GM18499 (cell line): ENCODE data around the gene KNSTRN.
A peak's percentile ranks its signal among the peaks of the same experiment; 100 is the strongest.

Source experiments
- ATAC-seq: cut with Tn5 transposase; IDR thresholded peaks from one replicate; pipeline ENCODE4 v1.9.1; 2021; ENCODE audit warnings: moderate number of reproducible peaks; ENCODE audit not compliant: insufficient read depth, unreplicated experiment

Gene KNSTRN

DNA sequence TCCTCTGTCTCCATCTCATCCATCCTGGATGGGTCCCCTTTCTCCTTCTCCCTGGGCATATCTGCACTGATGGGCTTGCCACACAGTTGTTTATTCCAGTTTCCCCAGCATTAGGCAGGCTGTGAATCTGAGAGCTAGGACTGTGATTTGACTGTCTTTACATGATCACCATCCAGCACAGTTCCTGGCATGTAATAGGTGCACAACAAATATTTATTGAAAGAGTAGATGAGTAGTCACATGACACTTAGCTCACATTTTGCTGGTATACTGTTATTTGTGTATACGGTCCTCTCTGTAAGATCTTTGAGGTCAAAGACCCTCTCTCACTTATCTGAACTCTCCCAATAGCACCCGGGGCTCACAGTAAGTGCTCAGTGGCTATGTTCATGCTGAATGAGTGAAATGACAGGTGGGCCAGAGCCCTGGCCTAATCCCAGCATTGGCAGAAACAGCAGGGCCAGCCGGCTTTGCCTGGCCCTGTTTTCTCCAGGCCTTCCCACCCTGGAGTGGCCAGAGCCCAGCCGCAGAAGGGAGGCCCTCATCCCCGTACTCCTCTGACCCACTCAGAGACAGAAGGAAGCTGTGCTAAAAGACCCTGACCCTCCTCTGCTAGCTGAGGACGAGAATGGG is 42.1 kb downstream of the KNSTRN start:
- ATAC-seq = no peak

DNA sequence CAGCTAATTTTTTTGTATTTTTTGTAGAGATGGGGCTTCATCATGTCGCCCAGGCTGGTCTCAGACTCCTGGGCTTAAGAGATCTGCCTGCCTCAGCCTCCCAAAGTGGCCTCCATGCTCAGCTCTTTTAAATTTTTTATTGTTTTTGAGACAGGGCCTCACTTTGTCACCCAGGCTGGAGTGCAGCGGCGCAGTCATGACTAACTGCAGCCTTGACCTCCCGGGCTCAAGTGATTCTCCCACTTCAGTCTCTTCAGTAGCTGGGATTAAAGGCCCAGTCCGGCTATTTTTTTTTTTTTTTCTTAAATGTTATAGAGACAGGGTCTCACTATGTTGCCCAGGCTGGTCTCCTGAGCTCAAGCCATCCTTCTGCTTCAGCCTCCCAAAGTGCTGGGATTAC is 43.2 kb downstream of the KNSTRN start:
- ATAC-seq = no peak

- ATAC-seq = no peak
These were observed 44.7 kb downstream of the KNSTRN start for GRCh38 chr15:40427188-40427587.

- no peak for ATAC-seq
These were observed 45.7 kb downstream of the KNSTRN start for GRCh38 chr15:40428185-40428584.

GRCh38 chr15:40429068-40429710 is 46.7 kb downstream of the KNSTRN start:
- ATAC-seq = no peak

DNA sequence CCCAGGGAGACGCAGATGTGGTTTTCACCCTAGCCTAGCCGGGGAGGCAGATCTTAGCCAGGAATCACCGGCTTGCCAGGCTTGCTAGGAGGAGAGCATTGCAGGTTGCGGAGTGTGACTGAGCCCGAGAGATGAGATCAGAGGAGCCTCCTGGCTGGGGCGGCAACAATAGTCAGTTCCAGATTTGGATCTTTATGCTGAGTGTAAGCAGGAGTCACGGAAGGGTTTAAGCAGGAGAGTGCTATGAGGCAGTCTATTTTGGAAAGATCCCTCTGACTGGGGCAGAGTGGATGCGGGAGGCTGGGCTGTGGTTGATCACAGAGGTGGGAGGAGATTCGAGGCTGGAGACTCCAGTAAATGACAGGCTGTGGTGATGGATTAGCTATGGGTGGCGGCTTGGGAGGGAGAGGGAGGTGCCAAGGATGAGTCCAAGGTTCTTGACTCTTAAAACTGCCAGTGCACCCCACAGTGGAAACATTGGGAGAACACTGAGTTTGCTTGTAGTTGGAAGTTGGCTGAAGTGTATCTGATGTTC is 47.8 kb downstream of the KNSTRN start:
- ATAC-seq = no peak

DNA sequence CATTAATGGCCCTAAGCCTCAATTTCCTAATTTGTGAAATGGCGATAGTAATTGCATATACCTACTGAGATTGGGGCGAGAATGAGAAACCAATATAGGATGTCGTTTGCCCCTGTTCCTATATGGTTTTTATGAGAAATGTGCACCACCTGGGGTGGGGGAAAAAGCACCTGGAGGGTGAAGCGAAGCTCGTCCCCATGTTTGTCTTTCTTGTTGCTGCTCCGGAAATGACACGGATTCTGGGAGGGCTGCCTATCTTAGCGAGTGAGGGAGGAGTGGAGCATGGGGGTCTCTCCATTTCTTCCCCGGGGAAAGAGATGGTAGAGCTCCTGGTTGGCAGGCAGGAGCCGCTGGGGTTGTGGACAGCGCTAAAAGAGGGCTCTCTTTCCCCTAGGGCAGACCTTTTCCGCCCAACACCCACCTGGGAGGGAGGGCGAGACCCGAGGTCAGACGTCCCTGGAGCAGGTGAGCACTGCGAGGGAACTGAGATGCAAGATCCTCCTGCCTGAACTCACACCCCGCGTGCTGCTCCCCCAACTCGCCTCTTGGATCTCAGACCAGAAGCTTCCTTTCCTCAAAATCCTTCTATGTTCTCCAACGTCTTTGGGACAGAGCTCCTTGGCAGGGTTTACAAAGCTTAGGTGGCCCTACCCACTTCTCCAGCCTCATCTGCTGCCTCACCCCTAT is 52.6 kb downstream of the KNSTRN start:
- no peak for ATAC-seq

DNA sequence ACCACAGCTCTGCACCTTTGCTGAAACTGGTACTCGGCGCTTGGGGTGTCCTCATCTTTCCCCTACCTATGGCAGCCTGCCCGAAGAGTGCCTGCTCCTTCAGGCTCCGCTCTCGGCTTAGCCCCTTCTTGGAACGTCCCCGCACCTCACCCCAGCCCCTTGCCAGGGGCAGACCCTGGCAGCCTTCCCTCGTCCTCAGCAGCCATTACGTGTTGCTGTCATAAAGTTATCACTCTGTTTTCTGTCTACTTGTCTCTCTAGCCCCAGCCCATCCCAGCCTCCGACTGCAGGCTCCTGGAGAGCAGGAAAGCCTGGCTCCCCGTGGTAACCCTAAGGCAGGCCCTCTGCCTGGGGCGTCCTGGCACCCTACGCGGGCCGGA is 53.2 kb downstream of the KNSTRN start:
- ATAC-seq = no peak

DNA sequence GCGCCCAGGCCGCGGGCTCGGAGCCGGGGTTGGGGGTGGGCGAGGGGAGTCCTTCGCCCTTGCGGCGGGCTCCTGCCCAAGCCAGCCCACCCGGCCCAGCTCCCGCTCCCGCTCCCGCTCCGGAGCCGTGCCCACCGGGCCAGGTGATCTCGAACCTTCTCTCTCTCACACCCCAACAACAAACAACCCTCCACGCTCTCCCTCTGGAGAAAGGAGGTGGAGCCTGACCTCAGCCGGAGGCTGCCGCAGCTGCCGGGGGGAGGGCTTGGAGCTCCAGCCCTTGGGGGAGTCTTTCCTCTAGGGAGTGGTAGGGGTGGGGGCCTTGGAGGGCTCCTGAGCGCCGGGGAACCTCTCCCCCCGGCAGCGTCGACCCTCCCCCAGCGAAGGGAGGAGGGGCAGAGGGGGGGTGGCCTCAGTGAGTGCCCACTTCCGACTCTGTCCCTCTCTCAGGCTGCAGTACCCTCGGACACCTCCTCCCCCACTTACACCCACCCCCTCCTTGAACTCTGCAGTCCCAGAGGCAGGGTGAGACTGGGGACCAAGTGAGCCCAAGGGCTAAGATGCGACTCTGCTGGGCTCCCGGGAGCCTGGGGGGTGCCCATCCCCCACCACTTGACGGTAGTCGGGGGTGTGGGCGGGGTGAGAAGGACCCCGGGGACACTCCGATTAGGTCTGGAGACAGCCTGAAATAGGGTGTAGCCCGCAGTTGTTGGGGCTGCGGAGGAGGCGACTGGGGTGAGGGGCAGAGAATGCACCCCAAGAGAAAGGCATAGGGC is 53.8 kb downstream of the KNSTRN start:
- ATAC-seq = no peak

- no peak for ATAC-seq
These were observed 54.6 kb downstream of the KNSTRN start for GRCh38 chr15:40436892-40437751.

DNA sequence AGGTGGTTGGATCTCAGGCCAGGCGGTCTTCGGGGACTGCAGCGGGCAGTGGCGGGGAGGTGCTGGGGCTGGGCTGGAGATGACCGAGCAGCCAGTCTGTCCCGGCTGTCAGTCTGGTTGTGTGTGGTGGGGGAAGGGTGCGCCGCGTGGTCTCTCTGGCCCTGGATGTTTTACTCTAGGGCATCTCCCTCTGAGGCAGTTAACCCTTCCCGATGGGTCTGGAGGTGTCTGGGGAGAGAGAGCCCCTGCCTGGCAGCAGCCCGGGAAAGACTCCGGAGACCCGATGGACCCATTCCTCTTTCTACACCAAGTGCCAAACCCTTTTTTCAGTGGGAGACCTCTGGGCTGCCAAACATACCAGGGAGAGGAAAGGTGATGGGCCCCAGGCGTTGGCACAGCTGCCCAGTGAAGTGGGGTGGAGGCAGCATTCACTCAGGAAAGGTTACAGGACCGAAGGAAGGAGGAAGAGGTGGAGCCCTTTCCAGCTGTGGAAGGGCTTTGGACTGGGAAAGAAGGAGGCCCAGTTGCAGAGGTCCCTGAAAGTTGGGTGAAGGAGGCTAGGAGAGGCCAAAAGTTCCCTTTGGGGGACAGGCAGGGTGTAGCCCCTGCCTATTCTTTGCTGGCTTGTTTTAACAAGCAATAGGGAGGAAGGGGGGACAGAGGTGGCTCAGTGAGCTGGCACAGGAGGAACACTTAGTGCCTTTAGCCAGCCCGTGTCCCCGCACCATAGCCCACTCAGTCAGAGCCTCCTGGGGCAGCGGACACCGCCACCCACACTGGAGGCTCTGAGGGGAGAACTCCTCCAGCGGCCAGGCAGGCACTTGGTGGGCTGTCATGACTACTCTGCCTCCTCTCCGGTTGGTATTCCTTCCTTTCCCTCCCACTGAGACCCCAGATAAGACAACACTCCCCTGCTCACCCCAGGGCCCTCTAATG is 55.5 kb downstream of the KNSTRN start:
- no peak for ATAC-seq

GRCh38 chr15:40438712-40439111 is 56.2 kb downstream of the KNSTRN start:
- ATAC-seq = no peak

DNA sequence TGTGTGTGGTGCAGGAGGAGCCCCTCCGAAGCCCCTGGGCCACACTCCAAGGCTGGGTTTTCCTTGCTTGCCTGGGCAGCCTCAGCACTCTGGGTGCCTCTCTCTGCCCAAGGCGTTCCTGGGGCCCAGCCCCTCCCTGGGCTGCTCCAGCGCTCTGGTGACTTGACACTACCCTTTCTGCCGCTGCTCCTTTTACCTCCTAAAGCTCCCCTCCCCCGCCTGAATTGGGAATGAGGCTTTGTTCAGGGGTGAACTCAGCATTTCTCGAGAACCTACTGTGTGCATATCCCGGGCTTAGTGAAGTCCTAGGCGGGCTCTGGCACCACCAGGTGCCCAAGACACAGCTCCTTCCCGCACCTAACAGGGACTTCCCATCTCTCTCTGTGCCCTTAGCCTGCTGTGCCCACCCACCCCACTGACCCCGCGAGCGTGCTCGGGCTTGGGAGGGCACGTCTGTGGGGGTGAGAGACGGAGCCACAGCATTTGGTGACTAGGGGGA is 57.0 kb downstream of the KNSTRN start:
- no peak for ATAC-seq

- no peak for ATAC-seq
These were observed 57.6 kb downstream of the KNSTRN start for GRCh38 chr15:40439960-40440742.

DNA sequence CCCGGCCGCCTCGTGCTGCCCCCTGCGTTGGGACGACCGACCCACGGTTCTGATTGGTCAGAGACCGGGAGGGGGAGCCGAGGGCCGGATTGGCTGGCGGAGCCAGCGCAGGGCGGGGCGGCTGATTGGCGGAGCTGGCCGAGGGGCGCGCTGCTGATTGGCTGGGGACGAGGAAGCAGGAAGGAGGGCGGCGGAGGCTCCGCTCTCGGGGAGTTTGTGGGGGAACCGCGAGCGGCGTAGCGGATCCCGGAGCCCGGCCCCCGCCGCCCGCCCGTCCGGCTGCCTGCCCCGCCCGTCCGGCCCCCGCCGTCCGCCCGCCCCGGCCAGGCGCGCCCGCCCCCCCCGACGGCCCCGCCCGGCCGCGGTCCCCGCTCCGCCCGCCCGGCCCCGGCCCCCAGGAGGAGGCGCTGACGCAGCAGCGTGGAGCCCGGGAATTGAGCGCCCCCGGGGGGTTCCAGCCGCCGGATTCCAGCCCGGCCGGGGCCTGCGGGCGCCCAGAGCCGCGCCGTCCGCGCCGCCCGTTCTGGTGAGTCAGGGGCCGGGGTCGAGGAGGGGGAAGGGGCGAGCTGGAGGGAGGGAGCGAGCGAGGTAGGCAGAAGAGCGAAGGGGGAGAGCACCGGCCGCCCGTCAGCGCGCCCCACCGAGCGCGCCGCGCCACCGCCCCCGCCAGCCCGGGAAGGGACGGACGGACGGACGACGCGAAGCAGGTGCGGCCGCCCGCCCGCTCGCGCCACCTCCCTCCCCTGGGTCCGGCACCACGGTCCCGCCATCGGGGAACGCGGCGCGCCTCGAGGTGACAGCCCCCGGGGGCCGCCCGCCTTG is 58.4 kb downstream of the KNSTRN start, which contains the start of gene BAHD1:
Gene BAHD1 (plus strand): TSS at position 211 of the 822 bp plus-strand sequence. CDS start 17,512 bp downstream, outside the sequence.
- ATAC-seq = peak; percentile 51

DNA sequence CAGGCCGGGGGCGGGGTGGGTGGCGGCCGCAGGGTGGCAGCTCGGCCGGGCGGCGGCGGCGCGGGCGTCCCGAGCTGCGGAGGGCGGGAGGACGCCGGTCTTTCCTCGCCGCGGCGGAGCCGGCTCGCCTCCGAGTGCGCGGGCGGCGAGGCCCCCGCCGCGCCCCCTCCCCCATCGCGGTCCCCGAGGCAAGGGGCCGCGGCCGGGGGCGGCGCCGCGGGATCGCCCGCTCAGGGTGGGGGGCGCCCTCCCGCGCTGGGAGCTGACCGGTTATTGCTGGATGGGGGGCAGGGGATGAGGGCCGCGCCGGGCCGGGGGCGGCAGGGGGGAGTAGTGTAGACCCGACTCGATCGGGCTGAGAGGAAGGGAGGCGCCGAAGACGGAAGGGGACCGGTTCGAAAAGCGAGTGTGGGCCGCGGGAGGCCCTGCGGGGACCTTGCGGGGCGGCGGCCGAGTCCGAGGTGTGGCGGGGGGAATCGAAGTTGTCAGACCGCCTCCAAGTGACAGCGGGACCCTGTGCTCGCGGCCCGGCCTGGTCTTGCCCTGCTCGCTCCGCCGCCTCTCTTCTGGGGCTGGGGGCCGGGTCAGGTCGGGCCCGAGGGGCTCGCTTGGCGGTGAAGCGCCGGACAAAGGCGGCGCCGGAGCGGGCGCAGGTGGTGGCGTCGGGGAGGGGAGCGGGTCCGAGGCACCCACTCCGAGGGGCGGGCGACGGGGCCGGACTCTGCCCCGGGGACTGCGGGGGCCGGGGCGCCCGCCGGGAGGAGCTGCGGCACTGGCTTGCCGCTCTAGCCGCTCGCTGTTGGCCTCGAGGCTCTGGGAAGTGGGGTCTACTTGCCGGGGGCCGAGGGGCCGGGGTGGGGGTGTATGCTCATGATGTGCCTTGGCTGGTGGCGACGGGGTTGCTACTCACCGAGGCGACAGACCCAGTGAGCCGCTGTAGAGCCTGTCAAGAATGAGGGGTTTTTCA is 59.3 kb downstream of the KNSTRN start:
- no peak for ATAC-seq
